Right forelimb (tissue), 1 donor: ENCODE data around the gene RCE1.

Source experiments
- DNase-seq: peaks from one replicate; pipeline ENCODE4 v3.0.0-alpha.2; 2018

The RCE1 gene

DNA sequence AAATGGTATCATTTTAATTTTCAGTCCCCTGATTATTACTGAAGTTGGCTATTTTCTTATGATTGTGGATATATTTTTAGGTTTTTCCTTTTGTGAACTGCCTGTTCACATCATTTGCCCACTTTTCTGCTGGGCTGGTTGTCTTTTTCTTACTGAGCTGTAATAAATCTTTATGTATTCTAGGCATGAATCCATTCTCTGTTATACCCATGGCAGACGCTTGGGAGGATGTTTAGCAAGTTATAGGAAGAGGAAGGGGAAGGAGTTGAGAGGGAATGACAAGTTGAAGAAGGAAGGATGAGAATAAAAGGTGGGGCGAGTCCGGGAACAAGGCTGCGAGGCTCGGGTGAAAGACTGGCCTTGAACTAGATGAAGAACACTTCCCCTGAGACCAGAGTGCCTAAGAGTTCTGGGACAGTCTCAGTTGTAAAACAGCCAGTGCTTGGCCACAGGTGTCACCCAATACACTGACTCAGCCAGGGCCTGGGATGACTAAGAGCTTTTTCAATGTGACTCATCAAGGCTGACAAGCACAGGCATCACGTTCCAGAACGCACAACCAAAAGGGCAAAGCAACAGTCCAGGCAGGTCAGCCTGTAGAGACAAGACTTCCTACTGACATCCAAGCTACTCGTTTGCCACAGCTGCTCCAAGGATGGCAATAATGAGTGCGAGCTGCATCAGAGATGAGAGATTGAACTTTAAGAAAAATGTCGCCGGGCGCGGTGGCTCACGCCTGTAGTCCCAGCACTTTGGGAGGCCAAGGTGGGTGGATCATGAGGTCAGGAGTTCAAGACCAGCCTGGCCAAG lies 48.8 kb downstream of the RCE1 start:
- no peak for DNase-seq

DNA sequence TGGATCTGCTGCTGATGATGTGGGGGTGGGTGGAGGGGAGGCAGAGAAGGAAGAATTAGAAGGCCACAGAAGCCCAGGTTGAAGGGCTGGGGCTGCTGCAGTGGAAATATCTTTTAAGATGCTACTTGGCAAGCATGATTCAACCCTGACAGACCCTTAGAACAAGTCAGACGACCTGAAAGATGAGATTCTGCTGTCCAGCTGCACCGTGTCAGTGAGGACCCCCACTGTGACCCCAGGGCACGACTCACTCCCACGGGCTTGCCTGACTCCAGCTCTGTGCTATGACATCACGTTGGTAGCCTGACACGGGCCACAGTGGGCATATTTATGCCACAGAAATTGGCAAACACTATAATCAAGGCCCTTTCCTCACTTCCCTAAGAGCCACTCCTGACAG lies 49.7 kb downstream of the RCE1 start:
- DNase-seq, result no peak

DNA sequence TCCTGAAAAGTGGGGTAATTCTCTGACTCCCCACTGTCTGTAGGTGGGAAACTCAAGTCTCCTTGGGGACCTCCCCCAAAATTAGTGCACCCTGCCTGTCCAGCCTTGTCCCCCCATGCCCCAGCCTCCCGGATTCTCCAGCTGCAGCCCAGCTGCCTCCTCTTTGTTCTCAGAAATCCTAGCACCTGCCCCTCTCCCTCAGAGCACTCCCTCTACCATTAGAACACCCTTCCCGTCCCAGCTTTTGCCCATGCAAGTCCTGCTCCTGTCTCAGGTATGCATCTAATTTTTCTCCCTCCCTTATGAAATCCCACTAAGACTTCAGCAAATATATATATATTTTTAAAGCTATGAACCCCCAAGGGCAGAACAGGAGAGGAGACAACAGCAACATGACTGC lies 50.9 kb downstream of the RCE1 start:
- no peak for DNase-seq
